GM12878 (cell line): ENCODE results near the gene VSIG8. TPM values are rescaled to one million over a fixed set of nuclear protein-coding genes. Genes with fewer than 3 reads are reported as not detected.

Experiments used
- ATAC-seq: fragments of 200-7000 bp; cut with Tn5 transposase; 3 replicates; pipeline ENCODE4 v1.9.1; 2020; ENCODE audit warnings: mild to moderate bottlenecking, moderate library complexity
- BruUV-seq: library from RNA; stranded (reverse); fragments of 400-500 nt; replicated peaks from 2 replicates; lab custom pipeline; 2021; lab: Mats Ljungman, UMichigan
- CTCF ChIA-PET: fragments of 300-600 bp; sonication (Branson Sonifier 250); formaldehyde crosslinking; extraction: SDS; loops from one replicate; lab custom pipeline; 2021; ENCODE audit warnings: inconsistent platforms; lab: Yijun Ruan, JAX
- POLR2A ChIA-PET: fragments of 350-600 bp; formaldehyde crosslinking; extraction: SDS; loops from one replicate; lab custom pipeline; 2021; ENCODE audit warnings: inconsistent platforms; lab: Charles Lee
- RAD21 ChIA-PET: fragments of 300-600 bp; sonication (Branson Sonifier 250); formaldehyde crosslinking; loops from one replicate; lab custom pipeline; 2023; ENCODE audit warnings: antibody characterized with exemption; ENCODE audit not compliant: unreplicated experiment; lab: Charles Lee
- SMC1A ChIA-PET: fragments of 300-600 bp; sonication (Branson Sonifier 250); formaldehyde crosslinking; loops from one replicate; lab custom pipeline; 2023; ENCODE audit not compliant: unreplicated experiment, uncharacterized antibody; lab: Charles Lee
- DNase-seq: peaks from one replicate; pipeline ENCODE4 v3.0.0-alpha.2; 2011; ENCODE audit warnings: low read depth, low spot score
- FAIRE-seq: peaks from 3 replicates; lab custom pipeline; 2011; peaks lifted over from hg19 to GRCh38; lab: Jason Lieb, UNC
- H2AFZ ChIP-seq: 2 replicates; pipeline ENCODE4 v1.6.0; 2011; ENCODE audit warnings: low read depth, low read length, control low read depth; ENCODE audit not compliant: control insufficient read depth
- H3K27ac ChIP-seq: 2 replicates; pipeline ENCODE4 v1.5.1; 2011; ENCODE audit warnings: control low read depth; ENCODE audit not compliant: control insufficient read depth, insufficient read depth
- H3K27me3 ChIP-seq, 2 experiments: replicated peaks in 1 of 2; 2 replicates each; pipeline versions ENCODE4 v1.6.0 to v1.6.1; 2011; ENCODE audit warnings: low read length in 1 of 2; ENCODE audit not compliant: control insufficient read depth in 2 of 2, insufficient read depth in 2 of 2
- H3K36me3 ChIP-seq, 2 experiments: 2 replicates each; pipeline ENCODE4 v1.5.1; 2011; ENCODE audit warnings: low read length in 1 of 2; ENCODE audit not compliant: control insufficient read depth in 2 of 2, insufficient read depth in 2 of 2
- H3K4me1 ChIP-seq: 2 replicates; pipeline ENCODE4 v1.6.1; 2011; ENCODE audit warnings: mild to moderate bottlenecking, low read length, moderate library complexity, mixed read lengths; ENCODE audit not compliant: control insufficient read depth, insufficient read depth
- H3K4me2 ChIP-seq: 2 replicates; pipeline ENCODE4 v1.6.0; 2011; ENCODE audit warnings: control low read depth; ENCODE audit not compliant: control insufficient read depth, insufficient read depth
- H3K4me3 ChIP-seq: fragments of 200-600 bp; sonication (generic); 2 replicates; pipeline ENCODE4 v1.5.1; 2016
- H3K79me2 ChIP-seq: 2 replicates; pipeline ENCODE4 v1.6.0; 2011; ENCODE audit warnings: low read length; ENCODE audit not compliant: control insufficient read depth, insufficient read depth
- H3K9ac ChIP-seq: 2 replicates; pipeline ENCODE4 v1.8.0; 2011; ENCODE audit warnings: low read length, control low read depth, mixed read lengths; ENCODE audit not compliant: control insufficient read depth, insufficient read depth
- H3K9me3 ChIP-seq: replicated peaks from 3 replicates; pipeline ENCODE4 v1.5.1; 2011; ENCODE audit warnings: mild to moderate bottlenecking, low read length; ENCODE audit not compliant: control insufficient read depth, insufficient read depth
- H4K20me1 ChIP-seq: 2 replicates; pipeline ENCODE4 v1.6.0; 2011; ENCODE audit not compliant: control insufficient read depth, insufficient read depth
- CEBPB ChIP-seq, 2 experiments: fragments of 150-350 bp in 1 of 2; IDR thresholded peaks; 2 replicates each; pipeline ENCODE4 v1.6.1; 2012 to 2014; ENCODE audit warnings: low read depth in 2 of 2, low read length in 2 of 2, borderline replicate concordance in 1 of 2, inconsistent platforms in 1 of 2
- MYC ChIP-seq: IDR thresholded peaks from 2 replicates; pipeline ENCODE4 v1.6.1; 2011; ENCODE audit warnings: mild to moderate bottlenecking, low read length, moderate library complexity, inconsistent platforms; ENCODE audit not compliant: insufficient read depth, insufficient replicate concordance, insufficient read length, severe bottlenecking
- SREBF2 ChIP-seq: IDR thresholded peaks from 2 replicates; pipeline ENCODE4 v1.6.1; 2012; ENCODE audit warnings: mild to moderate bottlenecking, low read length
- STAT3 ChIP-seq: IDR thresholded peaks from 2 replicates; pipeline ENCODE4 v1.6.1; 2011; ENCODE audit warnings: low read depth, low read length, improper control_type of control experiment
- WGBS: methylation state at CpG from one replicate; pipeline ENCODE4 v1.1.6; 2016; ENCODE audit warnings: low lambda C conversion rate; ENCODE audit not compliant: insufficient replicate concordance, insufficient coverage; ENCODE audit errors: missing lambda C conversion rate; 5-methylcytosine and 5-hydroxymethylcytosine counted together
- in situ Hi-C: fragments of 300-500 bp; cut with MboI; formaldehyde crosslinking; loops from 9 replicates; pipeline ENCODE4 v1.14.3; 2018; ENCODE audit warnings: mixed read lengths
- intact Hi-C: fragments of 100-400 bp; cut with micrococcal nuclease; formaldehyde crosslinking; loops from one replicate; pipeline ENCODE4 v1.14.2; 2022; ENCODE audit not compliant: unreplicated experiment
- polyA plus RNA-seq, 11 experiments: library from polyadenylated mRNA; depleted of rRNA in 4 of 11; unstranded in 6 of 11; stranded (reverse) in 5 of 11; fragments of >200 nt; fragmentation: Nextera tagmentation in 4 of 11; fragmentation: Illumina TruSeq in 1 of 11; extraction: Ambion mirVana in 4 of 11; extraction: Trizol in 1 of 11; gene quantifications; 1 replicate in 1 of 11; 2 replicates in 10 of 11; pipeline versions ENCODE4 v1.2.1 to v1.2.3, GENCODE V29; 2011 to 2016; ENCODE audit warnings: inconsistent platforms in 2 of 11, missing spikeins in 2 of 11, low read depth in 1 of 11
- total RNA-seq, 4 experiments: library from RNA; depleted of rRNA in 3 of 4; stranded (reverse); fragments of >200 nt in 3 of 4; fragmentation: Illumina TruSeq in 1 of 4; extraction: Trizol in 1 of 4; gene quantifications; 2 replicates each; pipeline versions ENCODE4 v1.2.1 to v1.2.3, GENCODE V29; 2013 to 2021
- TF ChIP-seq, protein P1 (sequence below): fragments of 450-650 bp; IDR thresholded peaks from 2 replicates; pipeline ENCODE4 v1.6.1; 2017; ENCODE audit warnings: borderline replicate concordance

The VSIG8 gene
- total and polyA plus RNA-seq, 10 of the 15 experiments (the other 5 are each of a cell fraction or from before 2014, with no cell fraction given), result not detected

- no peak for TF ChIP-seq MYC
- TF ChIP-seq STAT3, result no peak
- no peak for TF ChIP-seq CEBPB (IDR thresholded peaks at IDR 0.05; ENCODE audit: borderline replicate concordance in 1 of 2, low read depth in 2 of 2, low read length in 2 of 2)
- no peak for TF ChIP-seq SREBF2
- TF ChIP-seq, protein P1, sequence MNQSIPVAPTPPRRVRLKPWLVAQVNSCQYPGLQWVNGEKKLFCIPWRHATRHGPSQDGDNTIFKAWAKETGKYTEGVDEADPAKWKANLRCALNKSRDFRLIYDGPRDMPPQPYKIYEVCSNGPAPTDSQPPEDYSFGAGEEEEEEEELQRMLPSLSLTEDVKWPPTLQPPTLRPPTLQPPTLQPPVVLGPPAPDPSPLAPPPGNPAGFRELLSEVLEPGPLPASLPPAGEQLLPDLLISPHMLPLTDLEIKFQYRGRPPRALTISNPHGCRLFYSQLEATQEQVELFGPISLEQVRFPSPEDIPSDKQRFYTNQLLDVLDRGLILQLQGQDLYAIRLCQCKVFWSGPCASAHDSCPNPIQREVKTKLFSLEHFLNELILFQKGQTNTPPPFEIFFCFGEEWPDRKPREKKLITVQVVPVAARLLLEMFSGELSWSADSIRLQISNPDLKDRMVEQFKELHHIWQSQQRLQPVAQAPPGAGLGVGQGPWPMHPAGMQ, result no peak
- H2AFZ ChIP-seq, result no peak overlapping the region
Measured at GRCh38 chr1:159880430-159880829, 18.0 kb upstream of the VSIG8 start.

More at GRCh38 chr1:159880430-159880829, 18.0 kb upstream of the VSIG8 start:
- no peaks in the 10 kb centered on the region for H3K4me1 ChIP-seq
- no peaks in the 10 kb centered on the region for H3K36me3 ChIP-seq
- H3K4me3 ChIP-seq, result no peak overlapping the region
- no peak overlapping the region for H3K4me2 ChIP-seq
- no peaks in the 10 kb centered on the region for H3K79me2 ChIP-seq
- H3K9me3 ChIP-seq, result no peaks in the 10 kb centered on the region
- FAIRE-seq (no peak), ATAC-seq (no peak), DNase-seq (no peak)
- RAD21 ChIA-PET, result interaction anchor here (1.4 kb wide), 1 partner anchor 10 kb away, joined by 4 read pairs; no protein-coding TSS in a partner anchor
- intact Hi-C loops, result no loop called here
- no peak overlapping the region for H3K9ac ChIP-seq
- no peaks in the 10 kb centered on the region for H4K20me1 ChIP-seq
- CTCF ChIA-PET, result interaction anchor here (1.0 to 5.0 kb wide), 5 partner anchors 9 to 127 kb away, joined by 3 to 23 read pairs (median 6); no protein-coding TSS in a partner anchor
- H3K27me3 ChIP-seq, result no peaks in the 10 kb centered on the region
- SMC1A ChIA-PET, result interaction anchor here (1.3 to 2.7 kb wide), 5 partner anchors 9 to 444 kb away, joined by 3 to 15 read pairs (median 5); no protein-coding TSS in a partner anchor
- in situ Hi-C loops, result no loop called here
- no TSS peak for BruUV-seq
- POLR2A ChIA-PET, result no interaction called here
- WGBS, result 73% methylated on average over 3 of the region's 3 CpGs
- H3K27ac ChIP-seq, result no peak overlapping the region
